Peyer's patch (tissue), 4 donors: ENCODE measurements around the gene VTI1A.

Experiments
- POLR2A ChIP-seq, 2 donors: fragments of 450-650 bp; IDR thresholded peaks; one replicate each; pipeline ENCODE4 v1.5.1; 2017; ENCODE audit warnings: antibody characterized with exemption in 2 of 2, mild to moderate bottlenecking in 2 of 2, moderate library complexity in 2 of 2
- TF ChIP-seq, protein P1 (sequence below), 6 experiments: fragments of 450-650 bp in 4 of 6; fragments of 200-600 bp in 2 of 6; sonication (generic) in 1 of 6; IDR thresholded peaks; one replicate each; pipeline ENCODE4 v1.5.1; 2017 to 2019; ENCODE audit warnings: antibody characterized with exemption in 6 of 6, mild to moderate bottlenecking in 3 of 6, moderate library complexity in 1 of 6

GRCh38 chr10:112433136-112433535 lies 13.9 kb upstream of the VTI1A start:
- TF ChIP-seq POLR2A (IDR thresholded peaks at IDR 0.05), result no peak
- TF ChIP-seq, protein P1, sequence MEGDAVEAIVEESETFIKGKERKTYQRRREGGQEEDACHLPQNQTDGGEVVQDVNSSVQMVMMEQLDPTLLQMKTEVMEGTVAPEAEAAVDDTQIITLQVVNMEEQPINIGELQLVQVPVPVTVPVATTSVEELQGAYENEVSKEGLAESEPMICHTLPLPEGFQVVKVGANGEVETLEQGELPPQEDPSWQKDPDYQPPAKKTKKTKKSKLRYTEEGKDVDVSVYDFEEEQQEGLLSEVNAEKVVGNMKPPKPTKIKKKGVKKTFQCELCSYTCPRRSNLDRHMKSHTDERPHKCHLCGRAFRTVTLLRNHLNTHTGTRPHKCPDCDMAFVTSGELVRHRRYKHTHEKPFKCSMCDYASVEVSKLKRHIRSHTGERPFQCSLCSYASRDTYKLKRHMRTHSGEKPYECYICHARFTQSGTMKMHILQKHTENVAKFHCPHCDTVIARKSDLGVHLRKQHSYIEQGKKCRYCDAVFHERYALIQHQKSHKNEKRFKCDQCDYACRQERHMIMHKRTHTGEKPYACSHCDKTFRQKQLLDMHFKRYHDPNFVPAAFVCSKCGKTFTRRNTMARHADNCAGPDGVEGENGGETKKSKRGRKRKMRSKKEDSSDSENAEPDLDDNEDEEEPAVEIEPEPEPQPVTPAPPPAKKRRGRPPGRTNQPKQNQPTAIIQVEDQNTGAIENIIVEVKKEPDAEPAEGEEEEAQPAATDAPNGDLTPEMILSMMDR (IDR thresholded peaks at IDR 0.05), result no peak
